Activated CD8-positive, alpha-beta memory T cell treated with anti-CD3 and anti-CD28 coated beads, Interleukin-2, amount 50 U/mL, for 24 hours (primary cell): ENCODE results near the gene MFAP2.
"Not testable (repeated sequence)": the region's sequence is repeated elsewhere in the genome, so short reads cannot be mapped to it uniquely, and the experiment has no call there.

ENCODE experiments used
- DNase-seq: peaks from one replicate; pipeline ENCODE4 v3.0.0-alpha.2; 2020; ENCODE audit errors: extremely low read depth

The MFAP2 gene

GRCh38 chr1:16961297-16962133, 18.9 kb downstream of the MFAP2 start:
- no peak for DNase-seq

DNA sequence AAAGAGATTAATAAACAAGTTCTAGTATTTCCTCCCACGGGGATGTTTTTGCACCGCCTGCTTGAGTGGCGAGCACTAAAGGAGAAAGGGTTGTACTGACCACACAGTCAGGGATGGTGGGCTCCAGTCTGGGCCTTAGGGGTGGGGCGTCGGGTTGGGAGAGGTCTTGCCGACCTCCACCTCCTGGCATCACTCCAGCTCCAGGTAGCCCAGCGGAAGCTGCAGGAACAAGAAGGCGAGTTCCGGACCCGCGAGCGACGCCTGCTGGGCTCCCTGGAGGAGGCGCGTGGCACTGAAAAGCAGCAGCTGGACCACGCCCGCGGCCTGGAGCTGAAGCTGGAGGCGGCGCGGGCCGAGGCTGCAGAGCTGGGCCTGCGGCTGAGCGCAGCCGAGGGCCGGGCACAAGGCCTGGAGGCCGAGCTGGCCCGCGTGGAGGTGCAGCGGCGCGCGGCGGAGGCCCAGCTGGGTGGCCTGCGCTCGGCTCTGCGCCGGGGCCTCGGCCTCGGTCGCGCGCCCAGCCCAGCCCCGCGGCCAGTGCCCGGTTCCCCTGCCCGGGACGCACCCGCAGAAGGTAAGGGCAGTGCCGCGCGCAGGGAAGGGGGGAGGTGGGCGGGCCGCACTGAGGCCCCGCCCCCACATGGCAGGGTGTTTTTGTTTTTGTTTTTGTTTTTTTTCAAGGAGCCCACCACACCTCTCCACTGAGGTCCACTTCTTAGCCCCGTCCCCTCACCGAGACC, 19.7 kb downstream of the MFAP2 start:
- DNase-seq, result peak; percentile 43

DNA sequence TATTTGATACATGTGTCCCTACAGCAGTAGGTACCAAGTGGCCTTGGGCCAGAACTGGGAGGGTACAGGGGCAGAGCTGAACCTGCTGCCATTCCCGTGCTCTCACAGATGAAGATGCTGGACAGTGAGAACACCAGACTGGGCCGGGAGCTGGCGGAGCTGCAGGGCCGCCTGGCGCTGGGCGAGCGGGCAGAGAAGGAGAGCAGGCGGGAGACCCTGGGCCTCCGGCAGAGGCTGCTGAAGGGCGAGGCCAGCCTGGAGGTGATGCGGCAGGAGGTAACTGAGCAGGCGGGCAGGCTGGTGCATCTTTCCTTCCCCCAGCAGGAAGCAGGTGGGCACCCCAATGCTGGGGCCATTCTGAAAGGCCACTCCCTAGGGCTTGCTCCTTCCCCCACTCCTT, 21.9 kb downstream of the MFAP2 start:
- no peak for DNase-seq

DNA sequence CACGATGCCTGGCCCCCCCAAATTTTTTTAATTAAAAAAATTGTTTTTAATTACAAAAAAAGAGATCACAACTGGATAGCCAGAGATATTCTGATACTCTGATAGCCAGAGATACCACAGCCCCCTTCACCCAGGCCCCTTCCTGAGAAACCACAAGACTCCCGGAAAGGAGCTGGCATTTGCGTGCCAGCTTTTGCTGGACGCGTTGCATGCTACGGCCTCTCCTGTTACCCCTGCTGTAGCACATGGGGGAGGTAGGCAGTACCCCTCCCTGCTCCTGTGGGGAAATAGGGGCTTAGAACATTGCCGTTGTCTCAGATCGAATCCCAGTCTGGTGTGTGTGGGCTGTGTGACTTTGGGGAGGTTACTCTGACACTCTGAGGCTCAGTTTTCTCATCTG, 22.7 kb downstream of the MFAP2 start:
- DNase-seq, result no peak

DNA sequence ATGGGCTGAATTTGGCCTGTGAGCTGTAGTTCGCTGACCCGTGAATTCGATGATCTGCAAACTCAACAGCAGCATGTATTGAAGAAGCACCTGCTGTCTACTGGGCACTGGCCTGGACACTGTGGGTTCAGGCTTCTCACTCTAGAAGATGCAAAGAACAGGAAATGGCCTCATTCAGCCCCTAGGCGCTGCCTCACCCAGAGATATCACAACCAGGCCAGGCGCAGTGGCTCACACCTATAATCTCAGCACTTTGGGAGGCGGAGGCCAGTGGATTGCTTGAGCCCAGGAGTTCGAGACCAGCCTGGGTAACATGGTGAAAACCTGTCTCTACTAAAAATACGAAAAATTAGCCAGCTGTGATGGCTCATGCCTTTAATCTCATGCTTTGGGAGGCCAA, 23.6 kb downstream of the MFAP2 start:
- no peak for DNase-seq

DNA sequence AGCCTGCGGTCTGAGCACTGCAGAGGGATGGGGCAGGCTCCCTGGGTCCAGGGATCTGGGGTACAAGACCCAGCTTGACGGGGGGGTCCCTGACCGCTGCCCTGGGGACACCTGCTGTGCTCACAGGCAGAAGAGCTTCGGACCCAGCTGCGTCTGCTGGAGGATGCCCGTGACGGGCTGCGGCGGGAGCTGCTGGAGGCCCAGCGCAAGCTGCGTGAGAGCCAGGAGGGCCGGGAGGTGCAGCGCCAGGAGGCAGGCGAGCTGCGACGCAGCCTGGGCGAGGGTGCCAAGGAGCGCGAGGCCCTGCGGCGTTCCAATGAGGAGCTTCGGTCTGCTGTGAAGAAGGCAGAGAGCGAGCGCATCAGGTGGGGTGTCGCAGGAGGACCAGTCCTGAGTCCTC, 25.2 kb downstream of the MFAP2 start:
- DNase-seq, result no peak

- no peak for DNase-seq
Measured at GRCh38 chr1:16954579-16954978, 25.8 kb downstream of the MFAP2 start.

GRCh38 chr1:16952376-16952775, 28.0 kb downstream of the MFAP2 start:
- DNase-seq, result not testable (repeated sequence)

- not testable (repeated sequence) for DNase-seq
Measured at GRCh38 chr1:16949026-16949425, 31.4 kb downstream of the MFAP2 start.

DNA sequence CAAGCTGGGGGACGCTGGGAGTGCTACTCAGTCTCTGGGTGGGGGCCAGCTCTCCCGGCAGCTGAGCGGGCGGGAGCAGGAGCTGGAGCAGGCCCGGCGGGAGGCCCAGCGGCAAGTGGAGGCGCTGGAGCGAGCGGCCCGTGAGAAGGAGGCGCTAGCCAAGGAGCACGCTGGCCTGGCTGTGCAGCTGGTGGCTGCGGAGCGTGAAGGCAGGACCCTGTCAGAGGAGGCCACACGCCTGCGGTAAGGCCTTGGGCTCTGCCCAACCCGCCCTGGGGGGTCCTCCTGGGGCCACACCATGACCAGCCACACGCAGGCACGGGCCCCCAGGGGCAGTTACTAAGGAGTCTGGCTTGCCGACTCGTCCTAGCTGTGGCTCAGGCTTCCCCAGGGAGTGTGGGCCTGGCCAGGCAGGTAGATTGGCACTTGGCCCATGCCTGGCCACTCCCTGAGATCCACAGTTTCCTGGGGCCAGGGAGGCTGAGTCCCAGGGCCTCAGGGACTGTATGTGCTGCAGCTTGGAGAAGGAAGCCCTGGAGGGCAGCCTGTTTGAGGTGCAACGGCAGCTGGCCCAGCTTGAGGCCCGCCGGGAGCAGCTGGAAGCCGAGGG, 32.0 kb downstream of the MFAP2 start:
- DNase-seq, result not testable (repeated sequence)

GRCh38 chr1:16946646-16947045, 33.8 kb downstream of the MFAP2 start:
- no peak for DNase-seq

DNA sequence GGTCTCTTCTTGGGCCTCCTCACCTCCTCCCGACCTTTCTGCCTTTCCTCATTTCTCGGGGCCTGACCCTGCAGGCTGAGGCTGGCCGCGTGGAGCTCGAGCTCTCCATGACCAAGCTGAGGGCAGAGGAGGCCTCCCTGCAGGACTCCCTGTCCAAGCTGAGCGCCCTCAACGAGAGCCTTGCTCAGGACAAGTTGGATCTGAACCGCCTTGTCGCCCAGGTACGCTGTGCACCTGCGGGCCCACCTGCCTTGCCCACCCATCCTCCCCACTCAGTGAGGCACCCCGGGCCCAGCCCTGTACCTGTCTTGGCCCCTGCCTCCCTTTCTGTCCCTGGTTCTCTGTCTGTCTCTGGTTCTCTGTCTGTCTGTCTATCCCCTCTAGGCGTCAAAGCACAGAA, 34.2 kb downstream of the MFAP2 start:
- DNase-seq, result not testable (repeated sequence)

DNA sequence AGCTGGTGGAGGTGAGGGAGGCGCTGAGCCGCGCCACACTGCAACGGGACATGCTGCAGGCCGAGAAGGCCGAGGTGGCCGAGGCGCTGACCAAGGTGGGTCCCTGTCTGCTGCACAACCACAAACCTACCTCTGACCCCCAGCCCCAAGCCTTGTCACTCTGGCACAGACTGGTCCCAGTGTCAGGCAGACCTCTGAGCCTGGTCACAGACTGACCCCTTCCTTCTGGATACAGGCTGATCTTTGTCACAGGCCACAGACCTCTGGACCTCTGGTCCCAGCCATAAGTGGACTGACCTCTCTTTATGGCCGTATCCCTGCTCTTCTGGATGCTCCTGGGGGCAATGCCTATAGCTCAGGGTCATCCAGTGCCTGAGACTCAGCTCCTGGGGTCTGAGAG, 34.9 kb downstream of the MFAP2 start:
- not testable (repeated sequence) for DNase-seq

- no peak for DNase-seq
Measured at GRCh38 chr1:16944038-16944437, 36.4 kb downstream of the MFAP2 start.

DNA sequence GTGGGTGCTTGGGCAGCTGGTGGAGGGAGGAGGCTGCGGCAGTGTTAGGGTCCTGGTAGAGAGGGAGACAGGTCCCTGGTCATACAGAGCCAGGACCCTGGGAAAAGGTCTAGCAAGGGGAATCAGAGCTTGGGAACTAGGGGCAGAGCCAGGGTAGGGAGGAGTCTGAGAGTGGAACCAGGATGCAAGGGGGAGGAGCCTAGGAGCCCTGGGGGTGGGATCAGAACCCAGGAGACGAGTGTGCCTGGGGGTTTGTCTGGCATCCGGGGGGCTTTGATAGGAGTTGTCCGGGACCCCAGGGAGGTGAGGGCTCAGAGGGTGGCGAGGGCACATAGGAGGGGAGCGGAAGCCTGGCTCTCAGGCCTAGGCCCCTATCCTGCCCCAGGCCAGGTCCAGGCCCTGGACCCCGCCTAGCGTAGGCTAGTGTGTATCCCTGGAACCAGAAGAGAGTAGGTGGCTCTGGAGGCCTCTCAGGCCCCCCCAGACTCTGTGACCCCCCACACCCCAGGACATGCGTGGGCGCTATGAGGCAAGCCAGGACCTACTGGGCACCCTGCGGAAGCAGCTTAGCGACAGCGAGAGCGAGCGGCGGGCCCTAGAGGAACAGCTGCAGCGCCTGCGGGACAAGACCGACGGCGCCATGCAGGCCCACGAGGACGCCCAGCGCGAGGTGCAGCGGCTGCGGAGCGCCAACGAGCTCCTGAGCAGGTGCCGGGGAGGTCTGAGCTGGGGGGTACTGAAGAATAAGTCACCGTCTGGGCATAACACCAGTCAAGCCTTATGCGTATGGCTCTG, 40.8 kb downstream of the MFAP2 start:
- DNase-seq, result not testable (repeated sequence)

GRCh38 chr1:16938351-16939321, 41.8 kb downstream of the MFAP2 start:
- no peak for DNase-seq

GRCh38 chr1:16936580-16936979, 43.8 kb downstream of the MFAP2 start:
- DNase-seq, result not testable (repeated sequence)

- not testable (repeated sequence) for DNase-seq
Measured at GRCh38 chr1:16933945-16934344, 46.5 kb downstream of the MFAP2 start.

- DNase-seq, result not testable (repeated sequence)
Measured at GRCh38 chr1:16931206-16931934, 49.0 kb downstream of the MFAP2 start.
